Common myeloid progenitor, CD34-positive (primary cell): ENCODE results near the gene AHCYL1.

Experiments
- CTCF ChIA-PET: fragments of 350-600 bp; sonication (Branson Sonifier 250); formaldehyde crosslinking; loops from one replicate; lab custom pipeline; 2021; ENCODE audit warnings: antibody characterized with exemption; lab: Charles Lee
- POLR2A ChIA-PET: fragments of 350-600 bp; sonication (Branson Sonifier 250); formaldehyde crosslinking; loops from one replicate; lab custom pipeline; 2021; ENCODE audit warnings: antibody characterized with exemption; lab: Charles Lee
- DNase-seq, 3 donors: peaks; one replicate each; pipeline versions ENCODE4 v3.0.0 to v3.0.0-alpha.2; 2013
- H3K27ac ChIP-seq, 2 experiments: 1 replicate in 1 of 2; 2 replicates in 1 of 2; pipeline ENCODE4 v1.7.0; 2013; ENCODE audit warnings: inconsistent platforms in 2 of 2, low read length in 2 of 2, mild to moderate bottlenecking in 2 of 2, low read depth in 1 of 2, moderate library complexity in 1 of 2; ENCODE audit not compliant: severe bottlenecking in 2 of 2, insufficient read depth in 1 of 2, poor library complexity in 1 of 2
- H3K27me3 ChIP-seq, 5 experiments: replicated peaks in 2 of 5; 1 replicate in 3 of 5; 2 replicates in 2 of 5; pipeline versions ENCODE4 v1.6.1 to v1.7.0; 2013; ENCODE audit warnings: low read length in 4 of 5, mild to moderate bottlenecking in 2 of 5, moderate library complexity in 2 of 5, inconsistent platforms in 1 of 5; ENCODE audit not compliant: insufficient read depth in 5 of 5, control insufficient read depth in 4 of 5
- H3K36me3 ChIP-seq, 4 experiments: 1 replicate in 2 of 4; 2 replicates in 2 of 4; pipeline versions ENCODE4 v1.6.1 to v1.7.0; 2013; ENCODE audit warnings: low read length in 3 of 4, control low read depth in 1 of 4, mild to moderate bottlenecking in 1 of 4; ENCODE audit not compliant: control insufficient read depth in 4 of 4, insufficient read depth in 4 of 4
- H3K4me1 ChIP-seq, 4 experiments: 1 replicate in 3 of 4; 2 replicates in 1 of 4; pipeline versions ENCODE4 v1.6.1 to v1.7.1; 2013; ENCODE audit warnings: low read length in 3 of 4, mild to moderate bottlenecking in 3 of 4, control low read depth in 1 of 4, inconsistent platforms in 1 of 4, moderate library complexity in 1 of 4; ENCODE audit not compliant: control insufficient read depth in 4 of 4, insufficient read depth in 4 of 4; ENCODE audit errors: control extremely low read depth in 1 of 4
- H3K4me3 ChIP-seq, 7 experiments: 1 replicate in 4 of 7; 2 replicates in 3 of 7; pipeline versions ENCODE4 v1.5.1 to v1.7.0; 2013; ENCODE audit warnings: mild to moderate bottlenecking in 7 of 7, low read length in 6 of 7, moderate library complexity in 6 of 7, inconsistent platforms in 2 of 7, low read depth in 2 of 7, control low read depth in 1 of 7; ENCODE audit not compliant: insufficient read depth in 4 of 7, control insufficient read depth in 1 of 7; ENCODE audit errors: extremely low read depth in 1 of 7
- H3K9me3 ChIP-seq, 5 experiments: 1 replicate in 4 of 5; 2 replicates in 1 of 5; pipeline versions ENCODE4 v1.6.1 to v1.7.1; 2013; ENCODE audit warnings: low read length in 4 of 5, mild to moderate bottlenecking in 2 of 5, inconsistent platforms in 1 of 5, low read depth in 1 of 5, moderate library complexity in 1 of 5; ENCODE audit not compliant: control insufficient read depth in 4 of 5, insufficient read depth in 2 of 5; ENCODE audit errors: control extremely low read depth in 1 of 5
- WGBS: methylation state at CpG from one replicate; pipeline ENCODE4 v1.1.5; 2013; ENCODE audit not compliant: insufficient coverage; 5-methylcytosine and 5-hydroxymethylcytosine counted together

AHCYL1 gene

DNA sequence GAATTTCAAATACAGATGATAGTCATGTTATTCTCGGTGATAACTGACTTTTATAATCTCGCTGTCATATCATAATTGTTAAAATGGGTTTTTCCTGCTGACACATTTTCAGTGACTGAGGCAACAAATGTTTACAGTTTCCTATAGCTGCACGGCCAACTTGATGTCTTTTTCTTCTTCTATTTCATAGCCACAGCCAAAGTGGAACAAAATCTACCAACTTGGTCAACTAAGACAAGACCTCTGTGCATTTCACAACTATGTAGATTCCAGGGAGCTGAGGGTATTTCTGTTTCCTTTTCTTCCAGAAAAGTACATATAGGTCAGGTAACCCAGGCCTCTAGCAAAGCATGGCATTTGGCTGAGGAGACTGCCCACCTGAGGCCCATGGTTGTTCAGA lies 10.4 kb upstream of the AHCYL1 start:
- Histone ChIP-seq H3K9me3 (no peaks in the 10 kb centered on the region), H3K36me3 (no peaks in the 10 kb centered on the region), H3K4me3 (no peak overlapping the region), H3K27me3 (no peaks in the 10 kb centered on the region), H3K4me1 (no peaks in the 10 kb centered on the region), H3K27ac (no peak overlapping the region)
- POLR2A ChIA-PET, result no interaction called here
- no peak for DNase-seq
- CTCF ChIA-PET, result interaction anchor here (1.0 to 15.8 kb wide), 4 partner anchors 10 to 196 kb away, joined by 3 to 551 read pairs (median 12); partner anchors contain the start of gene AHCYL1
- 100% methylated on average over 3 of the region's 3 CpGs for WGBS

DNA sequence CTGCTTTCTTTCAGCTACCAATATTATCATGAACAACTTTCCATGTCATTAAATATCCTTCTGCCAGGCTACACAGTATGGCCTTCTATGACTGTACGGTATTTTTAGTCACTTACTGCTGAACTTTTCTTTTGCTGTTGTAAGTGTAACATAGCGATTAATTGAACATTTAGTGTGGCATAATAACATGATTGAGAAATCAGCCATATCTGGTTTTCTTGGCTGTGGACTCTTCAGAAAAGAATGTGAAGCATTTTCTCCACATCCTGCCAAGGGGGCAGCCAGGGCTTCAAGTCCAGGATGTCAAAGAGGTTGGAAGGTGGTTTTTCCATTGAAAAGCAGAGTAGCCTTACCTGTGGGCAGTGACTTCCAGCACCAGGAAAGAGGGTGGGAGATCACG lies 8.8 kb upstream of the AHCYL1 start:
- Histone ChIP-seq H3K4me1 (peaks cover 0 to 10% (median 2%) of the 10 kb centered on the region in 4 experiments), H3K27ac (no peak overlapping the region), H3K36me3 (no peaks in the 10 kb centered on the region), H3K9me3 (no peaks in the 10 kb centered on the region), H3K4me3 (no peak overlapping the region), H3K27me3 (no peaks in the 10 kb centered on the region)
- POLR2A ChIA-PET, result no interaction called here
- DNase-seq, result no peak
- CTCF ChIA-PET, result interaction anchor here (4.8 to 15.8 kb wide), 3 partner anchors 9 to 197 kb away, joined by 21 to 551 read pairs (median 136); partner anchors contain the start of gene AHCYL1
- WGBS, result 100% methylated on average over 3 of the region's 3 CpGs

DNA sequence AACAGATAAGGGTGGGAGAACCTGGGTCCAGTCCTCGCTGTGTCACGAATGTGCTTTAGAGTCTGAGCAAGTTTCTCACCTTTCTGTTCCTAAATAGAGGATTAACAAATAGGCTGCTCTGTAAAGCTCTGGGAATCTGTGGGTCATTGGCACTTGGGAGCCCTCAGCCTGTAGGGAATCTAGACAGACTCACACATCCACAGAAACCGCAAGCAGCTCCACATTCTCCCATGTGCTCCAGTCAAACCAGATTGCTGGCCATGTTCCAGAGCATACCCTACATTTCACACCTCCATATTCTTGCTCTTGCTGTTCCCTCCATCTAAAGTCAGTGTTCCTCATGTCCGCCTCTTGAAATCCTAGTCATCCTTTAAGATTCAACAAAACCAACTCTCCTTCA lies 7.8 kb upstream of the AHCYL1 start:
- WGBS, result 91% methylated on average over 4 of the region's 4 CpGs
- no peaks in the 10 kb centered on the region for H3K27me3 ChIP-seq
- H3K4me1 ChIP-seq, result peaks cover 0 to 10% (median 2%) of the 10 kb centered on the region in 4 experiments
- ChIA-PET POLR2A (no interaction called here), CTCF (interaction anchor here (1.7 to 15.8 kb wide), 3 partner anchors 15 to 198 kb away, joined by 5 to 551 read pairs (median 136); no protein-coding TSS in a partner anchor)
- H3K4me3 ChIP-seq, result no peak overlapping the region
- H3K27ac ChIP-seq, result no peak overlapping the region
- H3K9me3 ChIP-seq, result no peaks in the 10 kb centered on the region
- H3K36me3 ChIP-seq, result no peaks in the 10 kb centered on the region
- no peak for DNase-seq

DNA sequence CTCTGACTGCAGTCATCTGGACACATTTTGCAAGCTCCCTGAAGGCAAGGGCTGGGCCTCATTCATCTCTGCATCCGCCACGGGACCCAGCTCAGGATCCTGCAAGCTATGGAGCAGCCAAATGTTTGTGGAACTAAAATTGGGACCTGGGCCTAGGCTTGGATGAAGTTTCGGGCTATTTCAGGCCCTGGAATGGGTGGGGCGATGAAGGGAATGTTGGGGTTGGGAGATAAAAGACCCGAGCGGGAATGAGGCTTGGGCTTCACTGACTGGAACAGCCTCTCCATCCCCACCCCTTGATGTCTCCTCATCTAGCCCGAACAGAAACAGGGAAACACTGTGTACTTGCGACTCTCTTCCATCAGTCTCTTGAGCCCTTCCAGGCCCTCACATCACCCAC lies 7.3 kb upstream of the AHCYL1 start:
- POLR2A ChIA-PET, result no interaction called here
- CTCF ChIA-PET, result interaction anchor here (1.7 to 15.8 kb wide), 4 partner anchors 15 to 199 kb away, joined by 5 to 551 read pairs (median 72); no protein-coding TSS in a partner anchor
- WGBS, result 98% methylated on average over 6 of the region's 8 CpGs

DNA sequence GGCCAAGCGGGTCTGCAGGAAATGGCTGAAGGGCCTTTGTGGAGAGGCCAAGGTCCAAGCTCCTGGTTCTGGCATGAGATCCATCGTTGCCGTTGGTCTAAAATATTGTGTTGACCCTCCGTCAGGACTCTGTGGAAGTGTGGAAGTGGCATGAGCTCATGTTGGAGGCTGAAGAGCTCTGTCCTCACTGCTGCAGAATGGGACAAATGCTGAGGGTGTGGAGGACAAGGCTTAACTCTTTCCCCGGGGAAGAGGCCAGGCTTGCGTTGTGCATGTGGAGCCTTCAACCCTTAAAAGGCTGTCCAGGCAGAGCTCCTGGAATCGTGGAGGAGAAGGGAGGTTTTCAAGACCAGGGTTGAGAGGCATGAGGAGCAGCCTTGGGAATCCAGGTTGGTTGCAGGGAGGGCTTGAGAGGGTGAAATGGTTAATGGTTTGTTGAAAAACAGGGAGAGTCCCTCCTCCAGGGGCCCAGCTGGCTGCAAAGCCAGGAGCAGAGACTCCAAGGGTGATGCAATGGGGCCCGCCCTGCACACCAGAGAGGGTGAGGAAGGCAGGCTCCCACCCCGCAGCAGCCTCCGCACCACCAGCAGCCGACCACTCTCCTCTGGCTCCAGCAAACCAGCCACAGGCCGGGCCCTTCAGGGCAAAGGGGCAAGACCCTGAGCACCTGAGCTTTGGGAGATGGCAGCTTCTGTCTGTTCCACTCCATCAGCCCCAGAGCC lies 6.7 kb upstream of the AHCYL1 start:
- 92% methylated on average over 9 of the region's 12 CpGs for WGBS
- Histone ChIP-seq H3K4me3 (no peak overlapping the region), H3K27ac (no peak overlapping the region), H3K9me3 (no peaks in the 10 kb centered on the region), H3K4me1 (peaks cover 0 to 10% (median 2%) of the 10 kb centered on the region in 4 experiments), H3K27me3 (no peaks in the 10 kb centered on the region), H3K36me3 (no peaks in the 10 kb centered on the region)
- no peak for DNase-seq
- ChIA-PET POLR2A (no interaction called here), CTCF (interaction anchor here (0.6 to 15.8 kb wide), 5 partner anchors 16 to 225 kb away, joined by 3 to 551 read pairs (median 9); no protein-coding TSS in a partner anchor)

More for the DNA sequence above, 7.3 kb upstream of the AHCYL1 start:
- no peaks in the 10 kb centered on the region for H3K27me3 ChIP-seq
- no peaks in the 10 kb centered on the region for H3K9me3 ChIP-seq
- H3K36me3 ChIP-seq, result no peaks in the 10 kb centered on the region
- H3K4me3 ChIP-seq, result no peak overlapping the region
- H3K4me1 ChIP-seq, result peaks cover 0 to 10% (median 2%) of the 10 kb centered on the region in 4 experiments
- H3K27ac ChIP-seq, result no peak overlapping the region
- no peak for DNase-seq

DNA sequence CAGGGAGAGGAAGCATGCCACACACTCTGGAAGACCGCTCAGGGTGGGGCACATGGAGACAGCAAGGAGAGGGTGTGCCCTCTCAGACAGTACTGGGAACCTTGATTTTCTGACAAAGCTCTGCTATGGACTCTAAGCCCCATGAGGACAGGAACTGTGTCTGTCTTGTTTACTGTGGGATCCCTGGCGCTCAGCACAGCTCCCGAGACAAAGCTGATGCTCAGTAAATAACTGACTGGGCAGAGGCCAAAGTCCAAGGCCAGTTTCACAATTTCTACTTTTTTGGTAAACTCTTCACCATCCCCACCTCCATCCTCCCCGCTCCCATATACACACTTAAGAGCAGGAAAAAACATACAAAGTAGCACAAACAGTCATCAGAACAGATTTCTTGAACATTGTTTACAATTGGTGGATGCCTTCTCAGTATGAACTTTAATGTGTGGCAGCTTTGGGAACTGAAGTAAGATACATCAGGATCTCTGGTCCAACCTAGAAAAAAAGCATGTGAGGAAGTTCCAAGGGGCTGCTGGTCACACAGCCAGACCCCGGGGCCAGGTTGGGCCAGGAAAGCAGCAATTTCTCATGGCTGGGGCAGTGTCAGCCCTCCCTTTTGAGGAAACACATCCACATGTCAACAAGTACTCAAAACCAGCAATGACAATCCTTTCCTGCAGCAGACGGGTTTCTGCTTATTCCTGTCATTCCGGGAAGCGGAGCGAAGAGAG lies 5.6 kb upstream of the AHCYL1 start:
- Histone ChIP-seq H3K27ac (no peak overlapping the region), H3K36me3 (no peaks in the 10 kb centered on the region), H3K27me3 (no peaks in the 10 kb centered on the region), H3K9me3 (no peaks in the 10 kb centered on the region), H3K4me3 (no peak overlapping the region), H3K4me1 (peaks cover 0 to 13% (median 3%) of the 10 kb centered on the region in 4 experiments)
- ChIA-PET POLR2A (no interaction called here), CTCF (interaction anchor here (0.6 to 15.8 kb wide), 13 partner anchors 17 to 430 kb away, joined by 3 to 551 read pairs (median 4); partner anchors contain the start of gene GNAI3)
- WGBS, result 82% methylated on average over 8 of the region's 9 CpGs
- no peak for DNase-seq
